ENCODE data around the gene UNK.

Gene UNK

DNA sequence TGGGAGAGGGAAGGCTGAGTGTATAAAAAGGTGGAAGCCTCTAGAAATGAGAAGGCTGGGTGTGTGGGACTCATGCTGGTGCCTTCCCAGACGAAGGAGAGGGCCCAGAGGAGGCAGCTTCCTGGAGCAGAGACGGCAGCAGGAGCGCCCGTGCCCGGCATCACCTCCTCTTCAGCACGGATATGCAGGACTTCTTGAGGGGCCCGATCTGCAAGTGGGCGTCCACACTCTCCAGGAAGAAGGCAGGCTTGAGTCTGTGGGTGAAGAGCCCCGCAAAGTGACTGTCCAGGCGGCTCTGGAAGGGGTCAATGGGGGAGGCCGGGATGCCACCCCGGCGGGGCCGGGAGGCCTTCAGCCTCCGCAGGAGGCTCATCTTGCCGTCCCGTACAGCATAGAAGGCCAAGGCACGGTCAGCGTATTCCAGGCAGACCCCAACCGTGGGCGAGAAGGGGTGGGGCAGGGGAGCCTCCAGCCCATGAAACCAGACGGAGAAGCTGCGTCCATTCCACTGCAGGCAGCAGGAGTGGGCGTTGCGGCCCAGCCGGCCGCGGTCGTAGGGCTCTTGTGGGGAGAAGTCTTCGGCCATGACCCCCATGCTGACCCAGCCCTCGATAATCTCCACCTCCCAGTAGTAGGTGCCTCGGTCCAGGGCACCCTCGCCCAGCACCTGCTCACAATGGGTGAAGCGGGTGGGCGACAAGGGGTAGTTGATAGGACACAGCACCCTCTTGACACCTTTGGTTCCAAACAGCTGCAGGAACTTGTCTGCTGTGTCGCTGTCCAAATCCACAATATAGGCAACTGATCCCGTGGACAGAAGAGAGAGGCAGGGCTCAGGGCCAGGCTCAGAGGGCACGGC, 89.9 kb downstream of the UNK start:
- no peak for DNase-seq (ENCODE audit: low read depth)
